ENCODE data around the gene CDC16. TPM values are rescaled to one million over a fixed set of nuclear protein-coding genes. Genes with fewer than 3 reads are reported as not detected.

CDC16 gene, protein sequence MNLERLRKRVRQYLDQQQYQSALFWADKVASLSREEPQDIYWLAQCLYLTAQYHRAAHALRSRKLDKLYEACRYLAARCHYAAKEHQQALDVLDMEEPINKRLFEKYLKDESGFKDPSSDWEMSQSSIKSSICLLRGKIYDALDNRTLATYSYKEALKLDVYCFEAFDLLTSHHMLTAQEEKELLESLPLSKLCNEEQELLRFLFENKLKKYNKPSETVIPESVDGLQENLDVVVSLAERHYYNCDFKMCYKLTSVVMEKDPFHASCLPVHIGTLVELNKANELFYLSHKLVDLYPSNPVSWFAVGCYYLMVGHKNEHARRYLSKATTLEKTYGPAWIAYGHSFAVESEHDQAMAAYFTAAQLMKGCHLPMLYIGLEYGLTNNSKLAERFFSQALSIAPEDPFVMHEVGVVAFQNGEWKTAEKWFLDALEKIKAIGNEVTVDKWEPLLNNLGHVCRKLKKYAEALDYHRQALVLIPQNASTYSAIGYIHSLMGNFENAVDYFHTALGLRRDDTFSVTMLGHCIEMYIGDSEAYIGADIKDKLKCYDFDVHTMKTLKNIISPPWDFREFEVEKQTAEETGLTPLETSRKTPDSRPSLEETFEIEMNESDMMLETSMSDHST
- 51.7 and 59.2 TPM in 2 replicates for total RNA-seq

DNA sequence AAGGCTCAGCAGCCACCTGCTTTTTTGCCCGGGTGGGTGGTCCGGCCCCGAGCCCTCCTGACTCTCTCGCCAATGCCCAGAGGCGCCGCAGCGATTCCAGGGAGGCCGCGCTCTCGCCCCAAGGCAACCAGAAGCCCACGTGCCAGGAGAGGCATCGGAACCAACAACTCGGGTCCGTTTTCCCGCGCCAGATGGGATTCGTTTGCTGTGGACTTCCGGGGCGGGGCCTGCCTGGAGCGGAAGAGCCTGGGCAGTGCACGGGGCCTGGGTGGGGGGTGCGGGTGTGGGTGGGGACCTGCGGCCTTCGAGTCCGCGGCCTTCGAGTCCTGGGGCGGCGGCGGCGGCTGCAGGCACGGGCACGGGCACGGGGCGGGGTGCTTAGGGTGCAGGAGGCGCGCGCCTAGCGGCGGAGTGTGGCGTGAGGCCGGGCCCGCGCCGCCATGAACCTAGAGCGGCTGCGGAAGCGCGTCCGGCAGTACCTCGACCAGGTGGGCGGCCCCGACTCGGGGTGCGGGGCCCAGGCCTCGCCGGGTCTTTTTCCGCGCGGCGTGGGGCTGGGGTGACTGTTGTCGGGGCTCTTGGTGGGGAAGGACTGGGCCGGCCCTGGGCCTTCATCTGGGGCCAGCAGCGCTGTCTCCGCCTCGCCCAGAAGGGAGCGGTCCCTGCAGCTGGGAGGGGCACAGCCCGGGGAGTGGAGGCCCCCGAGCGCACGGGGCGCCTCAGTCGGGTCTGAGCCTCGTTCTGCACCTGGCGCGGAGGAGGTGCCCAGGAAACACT lies at the start of gene CDC16:
Gene CDC16, plus strand, starts transcription at position 253 of the 777 bp plus-strand sequence. Its CDS starts 188 bp downstream, at position 441.

GRCh38 chr13:114281351-114282040 lies 46.8 kb downstream of the CDC16 start, which contains the start of gene UPF3A:
TSS of gene UPF3A (plus strand) at chr13:114281601. CDS start at chr13:114281640, 39 bp downstream.

GRCh38 chr13:114314074-114314912 lies 79.6 kb downstream of the CDC16 start, which contains the start of gene CHAMP1:
TSS of gene CHAMP1 (plus strand) at chr13:114314503. CDS start at chr13:114323843, 9,340 bp downstream.

Small RNA genes within 50 kb of the gene (small RNA-seq; reads per million reads assigned to genes)
- gene MIR4502, result 0.49 reads per million
- not detected for gene MIR548AR

Other genes starting within 250 kb of the CDC16 start
- 59.1 and 74.8 TPM in 2 replicates for gene RASA3, start 102.3 kb upstream of the CDC16 start, total RNA-seq
- gene CFAP97D2, start 55.6 kb upstream of the CDC16 start, total RNA-seq, result not detected in 2 replicates
- 25.4 and 28.2 TPM in 2 replicates for gene UPF3A, start 46.7 kb downstream of the CDC16 start, total RNA-seq
- 15.4 TPM in 2 replicates for gene CHAMP1, start 79.6 kb downstream of the CDC16 start, total RNA-seq

Measured in hair follicle dermal papilla cell (primary cell).